HG03108 (cell line): ENCODE data around the gene CAMK2D.

ENCODE experiments used
- ATAC-seq: cut with Tn5 transposase; IDR thresholded peaks from one replicate; pipeline ENCODE4 v1.9.1; 2021; ENCODE audit warnings: moderate library complexity; ENCODE audit not compliant: unreplicated experiment

CAMK2D gene

DNA sequence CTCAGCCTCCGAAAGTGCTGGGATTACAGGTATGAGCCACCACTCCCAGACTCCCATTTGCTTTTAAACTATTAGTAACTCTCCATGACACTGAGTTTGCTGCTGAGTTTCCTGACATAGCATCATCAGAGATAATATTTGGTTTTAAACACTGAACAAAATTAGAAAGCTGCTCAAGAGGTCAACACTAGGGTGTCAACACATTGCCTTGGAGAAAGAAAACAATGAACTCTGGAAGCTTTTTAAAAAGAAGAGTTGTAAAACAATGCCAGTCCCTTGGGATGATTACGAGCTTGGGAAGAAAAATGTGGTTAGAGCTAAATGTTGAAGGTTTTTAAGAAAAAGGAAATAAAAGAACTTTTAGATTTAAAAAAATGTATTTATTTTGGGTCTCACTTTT, 264.8 kb downstream of the CAMK2D start:
- ATAC-seq, result no peak

- no peak for ATAC-seq
These were observed 265.7 kb downstream of the CAMK2D start for GRCh38 chr4:113495790-113496189.

- no peak for ATAC-seq
These were observed 278.4 kb downstream of the CAMK2D start for GRCh38 chr4:113483131-113483530.

- no peak for ATAC-seq
These were observed 279.2 kb downstream of the CAMK2D start for GRCh38 chr4:113482325-113482724.

- ATAC-seq, result no peak
These were observed 279.7 kb downstream of the CAMK2D start for GRCh38 chr4:113481820-113482219.

DNA sequence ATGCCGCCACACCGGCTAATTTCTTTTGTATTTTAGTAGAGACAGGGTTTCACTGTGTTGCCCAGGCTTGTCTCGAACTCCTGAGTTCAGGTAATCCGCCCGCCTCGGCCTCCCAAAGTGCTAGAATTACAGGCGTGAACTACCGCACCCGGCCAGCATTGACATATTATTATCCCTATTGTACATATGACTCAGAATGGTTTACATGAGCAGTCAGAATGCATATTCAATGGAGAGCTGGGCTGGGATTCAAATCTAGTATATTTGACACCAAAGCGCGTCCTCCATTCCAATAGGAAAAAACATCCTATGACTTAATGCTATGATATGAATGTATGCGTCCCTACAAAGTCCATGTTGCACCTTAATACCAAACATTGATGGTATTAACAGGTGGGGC, 281.4 kb downstream of the CAMK2D start:
- no peak for ATAC-seq

GRCh38 chr4:113478032-113478431, 283.5 kb downstream of the CAMK2D start:
- ATAC-seq, result no peak

- ATAC-seq, result no peak
These were observed 284.7 kb downstream of the CAMK2D start for GRCh38 chr4:113476800-113477199.

GRCh38 chr4:113474017-113474416, 287.5 kb downstream of the CAMK2D start:
- no peak for ATAC-seq

DNA sequence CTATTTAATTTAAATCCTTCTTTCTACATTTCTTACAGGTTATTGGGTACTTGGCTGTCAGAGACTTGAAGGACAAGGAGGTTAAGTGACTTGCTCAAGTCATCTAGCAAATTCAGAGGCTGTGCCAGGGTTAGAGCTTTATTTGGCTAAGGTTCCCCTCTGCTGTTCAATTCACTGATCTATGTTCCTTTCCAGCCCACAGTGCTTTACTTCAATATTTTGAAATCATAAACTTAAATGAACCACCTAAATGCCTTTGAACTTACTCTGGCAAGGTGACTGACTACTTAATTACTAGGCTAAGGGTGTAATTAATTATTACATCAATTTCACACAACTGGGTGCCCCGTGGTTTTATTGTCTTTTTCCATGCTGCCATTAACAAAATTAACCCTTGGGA, 288.7 kb downstream of the CAMK2D start:
- ATAC-seq, result no peak

- ATAC-seq, result no peak
These were observed 290.2 kb downstream of the CAMK2D start for GRCh38 chr4:113471146-113471860.

- ATAC-seq, result no peak
These were observed 291.6 kb downstream of the CAMK2D start for GRCh38 chr4:113469926-113470325.

DNA sequence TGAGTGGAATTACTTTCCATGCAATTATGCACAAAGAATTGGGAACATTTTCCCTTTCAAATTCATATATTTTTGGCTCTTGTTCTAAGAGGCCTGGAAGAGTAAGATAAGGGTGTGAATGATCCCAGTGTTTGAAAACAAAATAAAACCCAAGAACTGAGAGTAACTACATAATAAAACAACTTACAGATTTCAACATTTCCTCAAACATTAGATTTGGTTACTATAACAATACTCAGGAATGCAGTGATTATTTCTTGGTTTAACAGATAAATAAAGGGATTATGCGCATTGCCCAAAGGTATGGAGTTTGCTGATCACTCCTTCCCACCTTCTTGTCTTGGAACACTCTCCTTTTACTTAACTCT, 292.5 kb downstream of the CAMK2D start:
- no peak for ATAC-seq

GRCh38 chr4:113468165-113469022, 293.1 kb downstream of the CAMK2D start:
- no peak for ATAC-seq

- ATAC-seq, result no peak
These were observed 294.0 kb downstream of the CAMK2D start for GRCh38 chr4:113467581-113467980.

GRCh38 chr4:113462286-113462685, 299.3 kb downstream of the CAMK2D start:
- ATAC-seq, result no peak

DNA sequence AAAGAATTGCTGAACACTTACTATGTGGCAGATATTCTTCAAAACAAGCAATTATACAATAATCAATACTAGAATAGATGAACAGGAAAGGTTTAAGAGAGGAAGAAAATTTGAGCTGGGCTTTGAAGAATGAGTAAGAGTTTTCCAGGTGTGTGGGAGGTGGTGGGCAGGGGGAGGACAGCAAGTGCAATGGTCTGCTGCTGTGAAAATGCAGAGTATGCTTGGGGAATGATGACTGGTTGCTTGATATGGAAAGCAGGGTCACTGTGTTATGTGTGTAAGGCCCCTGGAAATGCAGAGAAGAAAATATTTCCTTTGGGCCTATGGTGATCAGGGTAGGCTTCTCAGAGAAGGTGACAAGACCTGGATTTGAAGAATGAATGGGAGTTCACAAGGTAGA, 300.3 kb downstream of the CAMK2D start:
- no peak for ATAC-seq

DNA sequence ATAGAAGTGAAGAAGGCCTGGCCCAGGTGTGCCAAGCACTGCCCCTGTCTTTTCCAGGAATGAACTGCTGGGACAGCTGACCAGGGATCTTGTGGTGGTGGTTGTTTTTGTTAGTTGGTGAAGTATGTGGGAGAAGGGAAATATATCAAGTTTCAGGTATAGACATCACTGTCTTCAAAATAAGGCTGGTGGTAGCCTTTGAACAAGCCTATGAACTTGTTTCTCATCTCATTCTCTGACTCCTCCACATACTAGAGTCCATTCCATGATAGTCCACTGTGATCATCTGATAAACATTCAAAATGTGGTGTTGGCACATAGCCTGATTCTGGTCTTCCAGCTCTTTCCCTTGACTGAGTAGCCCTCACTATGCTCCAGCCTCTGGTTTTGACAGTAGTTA, 303.7 kb downstream of the CAMK2D start:
- ATAC-seq, result no peak

- no peak for ATAC-seq
These were observed 304.4 kb downstream of the CAMK2D start for GRCh38 chr4:113457121-113457520.

GRCh38 chr4:113455061-113455460, 306.5 kb downstream of the CAMK2D start:
- no peak for ATAC-seq

DNA sequence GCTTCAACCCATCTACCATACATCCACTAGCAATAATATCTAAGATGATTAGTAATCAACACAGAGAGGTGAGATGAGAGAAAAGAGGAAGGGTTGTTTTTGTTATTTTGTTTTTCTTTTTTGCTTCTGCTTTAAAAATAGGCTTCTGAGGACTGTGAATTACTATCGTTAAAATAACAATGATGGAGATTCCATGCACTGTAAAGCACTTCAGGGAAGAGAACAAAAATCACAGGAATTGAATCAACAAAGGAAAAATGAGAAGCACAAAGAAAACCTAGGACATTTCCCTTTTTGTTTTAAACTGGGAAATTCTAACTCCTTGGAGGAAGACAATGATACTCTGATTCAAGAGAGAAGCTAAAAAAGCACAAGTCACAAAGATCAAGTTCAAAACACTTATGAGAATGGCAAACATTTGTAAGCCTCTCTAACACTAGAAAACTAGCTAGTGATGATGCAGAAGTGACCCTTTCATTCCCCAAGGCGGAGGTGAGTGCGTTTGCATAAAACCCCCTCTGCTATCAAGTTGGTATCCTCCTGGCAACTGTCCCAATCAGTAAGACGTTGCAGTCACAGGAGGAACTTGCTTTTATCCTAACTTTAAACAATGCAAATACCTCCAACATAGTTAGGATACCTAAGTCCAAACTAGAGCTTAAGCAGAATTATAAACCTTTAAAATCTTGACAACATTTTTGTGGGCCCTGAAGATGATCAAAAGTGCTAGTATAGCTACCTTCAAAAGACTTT, 308.5 kb downstream of the CAMK2D start:
- ATAC-seq, result no peak

DNA sequence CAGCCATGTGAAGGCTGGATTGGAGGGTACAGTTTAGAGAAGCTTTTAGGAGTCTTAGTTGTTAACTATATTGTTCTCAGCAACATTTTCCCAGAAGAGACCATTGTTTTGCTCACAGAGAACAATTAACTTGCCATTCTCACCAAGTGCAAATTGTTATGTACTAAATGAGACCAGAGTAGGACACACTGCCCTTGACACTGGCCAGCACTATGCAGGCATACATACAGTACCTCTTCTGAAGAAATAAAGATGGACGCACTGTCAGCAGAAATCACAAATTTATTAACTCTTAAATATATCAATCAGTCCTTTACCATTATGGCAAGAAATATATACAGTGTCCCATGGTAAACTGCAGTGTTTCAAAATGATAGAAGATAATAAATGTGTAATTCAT, 309.4 kb downstream of the CAMK2D start:
- ATAC-seq, result no peak
